Panc1 (cell line): Measurements from ENCODE around the gene SLC12A5. TPM values are rescaled to one million over a fixed set of nuclear protein-coding genes. Genes with fewer than 3 reads are reported as not detected.

Experiments used
- ATAC-seq: fragments of 200-7000 bp; cut with Tn5 transposase; 2 replicates; pipeline ENCODE4 v1.9.1; 2020; ENCODE audit warnings: mild to moderate bottlenecking, moderate library complexity
- BruUV-seq: library from RNA; stranded (reverse); fragments of 400-500 nt; replicated peaks from 2 replicates; lab custom pipeline; 2021; lab: Mats Ljungman, UMichigan
- CTCF ChIA-PET: fragments of 300-600 bp; sonication (Branson Sonifier 250); formaldehyde crosslinking; loops from one replicate; lab custom pipeline; 2022; ENCODE audit warnings: antibody characterized with exemption; lab: Charles Lee
- POLR2A ChIA-PET: fragments of 300-600 bp; sonication (Branson Sonifier 250); formaldehyde crosslinking; loops from one replicate; lab custom pipeline; 2022; ENCODE audit warnings: antibody characterized with exemption; lab: Charles Lee
- DNase-seq: peaks from one replicate; pipeline ENCODE4 v3.0.0-alpha.2; 2010; ENCODE audit warnings: low read depth, low spot score
- H3K27ac ChIP-seq: 2 replicates; pipeline ENCODE4 v1.5.1; 2011; ENCODE audit warnings: mild to moderate bottlenecking, low read length, inconsistent platforms
- H3K27me3 ChIP-seq: fragments of 200-500 bp; sonication (Bioruptor generic); 2 replicates; pipeline ENCODE4 v1.6.0; 2014; ENCODE audit warnings: low read length, inconsistent platforms; ENCODE audit not compliant: control insufficient read depth, insufficient read depth
- H3K36me3 ChIP-seq: fragments of 200-500 bp; sonication (Bioruptor generic); 2 replicates; pipeline ENCODE4 v1.5.1; 2014; ENCODE audit warnings: inconsistent platforms, mild to moderate bottlenecking, low read length, moderate library complexity; ENCODE audit not compliant: control insufficient read depth, insufficient read depth
- H3K4me1 ChIP-seq: 2 replicates; pipeline ENCODE4 v1.5.1; 2011; ENCODE audit warnings: inconsistent platforms, mild to moderate bottlenecking, low read length, moderate library complexity; ENCODE audit not compliant: control insufficient read depth, insufficient read depth
- H3K4me3 ChIP-seq, 2 experiments: 2 replicates each; pipeline ENCODE4 v1.5.1; 2011 to 2012; ENCODE audit warnings: low read depth in 2 of 2, low read length in 2 of 2, mild to moderate bottlenecking in 2 of 2, inconsistent platforms in 1 of 2, moderate library complexity in 1 of 2
- H3K9me3 ChIP-seq: fragments of 200-500 bp; sonication (Bioruptor generic); 2 replicates; pipeline ENCODE4 v1.5.1; 2014; ENCODE audit warnings: low read depth, mild to moderate bottlenecking, inconsistent platforms, low read length, moderate library complexity; ENCODE audit not compliant: control insufficient read depth, insufficient read depth
- POLR2AphosphoS5 ChIP-seq: IDR thresholded peaks from 2 replicates; pipeline ENCODE4 v1.6.1; 2012; ENCODE audit warnings: mild to moderate bottlenecking, low read depth, low read length, moderate library complexity
- SIN3A ChIP-seq: IDR thresholded peaks from 2 replicates; pipeline ENCODE4 v1.6.1; 2012; ENCODE audit warnings: low read depth, mild to moderate bottlenecking, low read length, moderate library complexity, borderline replicate concordance; ENCODE audit not compliant: insufficient read depth
- TCF7L2 ChIP-seq: IDR thresholded peaks from 2 replicates; pipeline ENCODE4 v1.6.1; 2011; ENCODE audit warnings: mild to moderate bottlenecking, low read depth, low read length, inconsistent platforms
- in situ Hi-C: cut with HindIII; loops from 2 replicates; pipeline ENCODE4 v1.10.0; 2016; ENCODE audit warnings: low sequenced_read_pairs, low pct_unique_long_range_greater_than_20kb
- intact Hi-C: fragments of 100-400 bp; cut with micrococcal nuclease; formaldehyde crosslinking; loops from one replicate; pipeline ENCODE4 v1.10.0; 2022; ENCODE audit not compliant: unreplicated experiment
- total RNA-seq: library from RNA; stranded (reverse); gene quantifications from one replicate; pipeline ENCODE4 v1.2.1, GENCODE V29; 2021; ENCODE audit not compliant: unreplicated experiment
- TF ChIP-seq, protein P1 (sequence below): fragments of 450-650 bp; IDR thresholded peaks from 2 replicates; pipeline ENCODE4 v1.5.1; 2017; ENCODE audit warnings: mild to moderate bottlenecking
- TF ChIP-seq, protein P2 (sequence below), 2 experiments: IDR thresholded peaks; 2 replicates each; pipeline ENCODE4 v1.6.1; 2011 to 2012; ENCODE audit warnings: low read depth in 2 of 2, control low read depth in 1 of 2, low read length in 1 of 2, mild to moderate bottlenecking in 1 of 2, moderate library complexity in 1 of 2; ENCODE audit not compliant: insufficient read depth in 1 of 2

SLC12A5 gene
- total RNA-seq, 1 experiment from 2014 or later = 11.8 TPM

DNA sequence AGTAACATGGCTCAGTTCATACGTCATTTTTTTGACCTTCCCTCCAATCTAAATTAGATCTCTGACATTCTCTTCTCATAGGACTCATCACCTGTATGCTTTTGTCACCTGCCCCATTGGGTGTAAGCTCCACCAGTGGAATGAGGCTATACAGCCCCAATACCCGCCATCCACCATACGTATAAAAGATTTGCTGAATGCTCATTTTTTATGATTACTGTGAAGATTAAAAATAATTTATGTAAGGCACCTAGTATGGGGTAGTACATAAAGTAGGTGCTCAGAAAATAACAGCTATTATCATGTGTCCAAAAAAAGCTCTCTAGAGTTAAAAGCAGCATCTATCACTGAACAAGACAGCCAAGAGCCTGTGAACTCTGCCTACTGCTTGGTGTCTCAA is 36.7 kb downstream of the SLC12A5 start:
- Histone ChIP-seq H3K27ac (no peak overlapping the region), H3K4me3 (no peak overlapping the region), H3K27me3 (no peaks in the 10 kb centered on the region), H3K4me1 (no peaks in the 10 kb centered on the region), H3K9me3 (no peaks in the 10 kb centered on the region), H3K36me3 (peaks cover 28% of the 10 kb centered on the region)
- no peak for TF ChIP-seq SIN3A
- TF ChIP-seq, protein P1, sequence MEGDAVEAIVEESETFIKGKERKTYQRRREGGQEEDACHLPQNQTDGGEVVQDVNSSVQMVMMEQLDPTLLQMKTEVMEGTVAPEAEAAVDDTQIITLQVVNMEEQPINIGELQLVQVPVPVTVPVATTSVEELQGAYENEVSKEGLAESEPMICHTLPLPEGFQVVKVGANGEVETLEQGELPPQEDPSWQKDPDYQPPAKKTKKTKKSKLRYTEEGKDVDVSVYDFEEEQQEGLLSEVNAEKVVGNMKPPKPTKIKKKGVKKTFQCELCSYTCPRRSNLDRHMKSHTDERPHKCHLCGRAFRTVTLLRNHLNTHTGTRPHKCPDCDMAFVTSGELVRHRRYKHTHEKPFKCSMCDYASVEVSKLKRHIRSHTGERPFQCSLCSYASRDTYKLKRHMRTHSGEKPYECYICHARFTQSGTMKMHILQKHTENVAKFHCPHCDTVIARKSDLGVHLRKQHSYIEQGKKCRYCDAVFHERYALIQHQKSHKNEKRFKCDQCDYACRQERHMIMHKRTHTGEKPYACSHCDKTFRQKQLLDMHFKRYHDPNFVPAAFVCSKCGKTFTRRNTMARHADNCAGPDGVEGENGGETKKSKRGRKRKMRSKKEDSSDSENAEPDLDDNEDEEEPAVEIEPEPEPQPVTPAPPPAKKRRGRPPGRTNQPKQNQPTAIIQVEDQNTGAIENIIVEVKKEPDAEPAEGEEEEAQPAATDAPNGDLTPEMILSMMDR = no peak
- no peak for TF ChIP-seq POLR2AphosphoS5
- no peak for TF ChIP-seq TCF7L2
- TF ChIP-seq, protein P2, sequence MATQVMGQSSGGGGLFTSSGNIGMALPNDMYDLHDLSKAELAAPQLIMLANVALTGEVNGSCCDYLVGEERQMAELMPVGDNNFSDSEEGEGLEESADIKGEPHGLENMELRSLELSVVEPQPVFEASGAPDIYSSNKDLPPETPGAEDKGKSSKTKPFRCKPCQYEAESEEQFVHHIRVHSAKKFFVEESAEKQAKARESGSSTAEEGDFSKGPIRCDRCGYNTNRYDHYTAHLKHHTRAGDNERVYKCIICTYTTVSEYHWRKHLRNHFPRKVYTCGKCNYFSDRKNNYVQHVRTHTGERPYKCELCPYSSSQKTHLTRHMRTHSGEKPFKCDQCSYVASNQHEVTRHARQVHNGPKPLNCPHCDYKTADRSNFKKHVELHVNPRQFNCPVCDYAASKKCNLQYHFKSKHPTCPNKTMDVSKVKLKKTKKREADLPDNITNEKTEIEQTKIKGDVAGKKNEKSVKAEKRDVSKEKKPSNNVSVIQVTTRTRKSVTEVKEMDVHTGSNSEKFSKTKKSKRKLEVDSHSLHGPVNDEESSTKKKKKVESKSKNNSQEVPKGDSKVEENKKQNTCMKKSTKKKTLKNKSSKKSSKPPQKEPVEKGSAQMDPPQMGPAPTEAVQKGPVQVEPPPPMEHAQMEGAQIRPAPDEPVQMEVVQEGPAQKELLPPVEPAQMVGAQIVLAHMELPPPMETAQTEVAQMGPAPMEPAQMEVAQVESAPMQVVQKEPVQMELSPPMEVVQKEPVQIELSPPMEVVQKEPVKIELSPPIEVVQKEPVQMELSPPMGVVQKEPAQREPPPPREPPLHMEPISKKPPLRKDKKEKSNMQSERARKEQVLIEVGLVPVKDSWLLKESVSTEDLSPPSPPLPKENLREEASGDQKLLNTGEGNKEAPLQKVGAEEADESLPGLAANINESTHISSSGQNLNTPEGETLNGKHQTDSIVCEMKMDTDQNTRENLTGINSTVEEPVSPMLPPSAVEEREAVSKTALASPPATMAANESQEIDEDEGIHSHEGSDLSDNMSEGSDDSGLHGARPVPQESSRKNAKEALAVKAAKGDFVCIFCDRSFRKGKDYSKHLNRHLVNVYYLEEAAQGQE (IDR thresholded peaks at IDR 0.05; ENCODE audit: insufficient read depth in 1 of 2, low read depth in 2 of 2, low read length in 1 of 2) = no peak
- no peak for ATAC-seq
- CTCF ChIA-PET = interaction anchor here (0.6 kb wide), 1 partner anchor 1101 kb away, joined by 9 read pairs; no protein-coding TSS in a partner anchor
- POLR2A ChIA-PET = no interaction called here
- in situ Hi-C loops (no loop called here), intact Hi-C loops (no loop called here)
- no TSS peak for BruUV-seq
- no peak for DNase-seq

- CTCF ChIA-PET = no interaction called here
- no peaks in the 10 kb centered on the region for H3K27me3 ChIP-seq
- intact Hi-C loops (no loop called here), in situ Hi-C loops (no loop called here)
- no peak for TF ChIP-seq POLR2AphosphoS5
- POLR2A ChIA-PET = no interaction called here
- DNase-seq (no peak), ATAC-seq (no peak)
- no peak overlapping the region for H3K27ac ChIP-seq
- BruUV-seq = no TSS peak
- no peak overlapping the region for H3K4me3 ChIP-seq
- H3K36me3 ChIP-seq = peaks cover 14% of the 10 kb centered on the region
- no peaks in the 10 kb centered on the region for H3K9me3 ChIP-seq
- no peaks in the 10 kb centered on the region for H3K4me1 ChIP-seq
Measured at GRCh38 chr20:46070215-46070900, 41.3 kb downstream of the SLC12A5 start.

GRCh38 chr20:46071573-46071972 is 42.6 kb downstream of the SLC12A5 start:
- no peaks in the 10 kb centered on the region for H3K27me3 ChIP-seq
- no peak overlapping the region for H3K27ac ChIP-seq
- no peak for ATAC-seq
- in situ Hi-C loops = no loop called here
- no peak overlapping the region for H3K4me3 ChIP-seq
- BruUV-seq = no TSS peak
- H3K9me3 ChIP-seq = no peaks in the 10 kb centered on the region
- POLR2A ChIA-PET = no interaction called here
- H3K36me3 ChIP-seq = peaks cover 11% of the 10 kb centered on the region
- no peak for DNase-seq
- intact Hi-C loops = no loop called here
- H3K4me1 ChIP-seq = no peaks in the 10 kb centered on the region
- no peak for TF ChIP-seq SIN3A
- CTCF ChIA-PET = no interaction called here
